ENCODE measurements around the gene EIF4G3.

- TF ChIP-seq, protein P1, sequence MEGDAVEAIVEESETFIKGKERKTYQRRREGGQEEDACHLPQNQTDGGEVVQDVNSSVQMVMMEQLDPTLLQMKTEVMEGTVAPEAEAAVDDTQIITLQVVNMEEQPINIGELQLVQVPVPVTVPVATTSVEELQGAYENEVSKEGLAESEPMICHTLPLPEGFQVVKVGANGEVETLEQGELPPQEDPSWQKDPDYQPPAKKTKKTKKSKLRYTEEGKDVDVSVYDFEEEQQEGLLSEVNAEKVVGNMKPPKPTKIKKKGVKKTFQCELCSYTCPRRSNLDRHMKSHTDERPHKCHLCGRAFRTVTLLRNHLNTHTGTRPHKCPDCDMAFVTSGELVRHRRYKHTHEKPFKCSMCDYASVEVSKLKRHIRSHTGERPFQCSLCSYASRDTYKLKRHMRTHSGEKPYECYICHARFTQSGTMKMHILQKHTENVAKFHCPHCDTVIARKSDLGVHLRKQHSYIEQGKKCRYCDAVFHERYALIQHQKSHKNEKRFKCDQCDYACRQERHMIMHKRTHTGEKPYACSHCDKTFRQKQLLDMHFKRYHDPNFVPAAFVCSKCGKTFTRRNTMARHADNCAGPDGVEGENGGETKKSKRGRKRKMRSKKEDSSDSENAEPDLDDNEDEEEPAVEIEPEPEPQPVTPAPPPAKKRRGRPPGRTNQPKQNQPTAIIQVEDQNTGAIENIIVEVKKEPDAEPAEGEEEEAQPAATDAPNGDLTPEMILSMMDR (IDR thresholded peaks at IDR 0.05; ENCODE audit: low read length), result no peak
- TF ChIP-seq EZH2 (IDR thresholded peaks at IDR 0.05; ENCODE audit: borderline replicate concordance, low read length), result no peak
These were observed 8.3 kb downstream of the EIF4G3 start for GRCh38 chr1:21168444-21168843.

All from OCI-LY1 (cell line).